Middle frontal gyrus (tissue), 1 donor: Measurements from ENCODE around the gene MBL2.

Experiments used
- DNase-seq: peaks from one replicate; pipeline ENCODE4 v3.0.0-alpha.2; 2015; ENCODE audit warnings: low spot score; ENCODE audit errors: extremely low spot score

The MBL2 gene

DNA sequence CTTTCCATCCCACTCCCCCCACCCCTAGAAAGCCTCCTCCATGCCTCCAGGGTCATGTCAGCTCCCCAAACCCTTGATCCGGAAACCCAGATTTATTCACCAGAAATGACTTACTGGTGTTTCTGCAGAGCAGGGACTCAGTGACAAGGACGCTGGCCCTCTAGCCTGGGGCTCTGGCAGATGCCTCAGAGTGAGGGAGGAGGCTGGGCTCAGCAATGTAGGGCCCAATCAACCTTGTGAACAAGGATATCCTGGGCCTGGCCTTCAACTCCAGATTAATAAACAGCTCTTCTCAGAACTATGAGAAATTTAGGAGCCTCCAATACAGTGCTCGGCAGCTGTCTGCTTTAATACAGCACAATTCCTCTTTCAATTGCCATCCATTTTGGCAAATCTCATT, at the start of gene MBL2:
Gene MBL2 (minus strand): TSS at position 162 of the 400 bp plus-strand sequence. CDS start 1,149 bp downstream, outside the sequence.
- DNase-seq: no peak

DNA sequence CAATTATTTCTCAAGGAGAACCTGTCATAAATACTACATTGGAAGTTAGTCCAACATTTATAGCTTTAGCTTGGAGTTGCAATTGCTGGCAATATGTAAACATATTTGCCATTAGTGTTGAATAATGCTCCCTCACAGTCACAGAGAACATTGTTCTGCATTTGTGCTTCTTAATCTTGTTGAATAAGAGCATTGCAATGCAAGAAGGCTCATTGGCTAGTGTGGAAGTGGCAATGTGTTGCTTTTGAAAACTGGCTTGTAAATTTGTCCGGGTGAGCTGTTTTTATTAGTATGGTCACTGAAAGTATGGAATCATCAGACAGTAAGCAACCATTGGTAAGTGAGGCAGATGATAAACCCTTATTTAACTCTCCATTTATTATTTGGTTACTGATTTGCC, 47.7 kb upstream of the MBL2 start:
- no peak for DNase-seq

DNA sequence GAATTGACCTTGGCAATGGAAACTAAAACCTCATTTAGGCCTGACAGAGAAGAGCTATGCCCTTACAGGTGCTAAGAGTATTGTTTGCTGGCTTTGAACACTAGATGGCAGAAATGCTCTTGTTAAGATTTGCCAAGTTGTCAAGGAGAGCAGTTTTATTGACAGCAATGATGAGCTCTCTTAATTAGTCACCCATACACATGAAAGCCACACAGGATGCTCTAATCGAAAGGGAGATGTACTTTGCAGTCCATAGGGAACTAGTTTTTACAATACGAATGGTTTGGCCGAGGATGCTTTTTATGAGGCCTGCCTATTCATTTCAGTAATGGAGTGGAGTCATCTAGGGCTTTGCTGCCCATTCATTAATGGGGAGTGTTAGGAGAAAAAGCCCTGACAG, 45.4 kb upstream of the MBL2 start:
- no peak for DNase-seq

DNA sequence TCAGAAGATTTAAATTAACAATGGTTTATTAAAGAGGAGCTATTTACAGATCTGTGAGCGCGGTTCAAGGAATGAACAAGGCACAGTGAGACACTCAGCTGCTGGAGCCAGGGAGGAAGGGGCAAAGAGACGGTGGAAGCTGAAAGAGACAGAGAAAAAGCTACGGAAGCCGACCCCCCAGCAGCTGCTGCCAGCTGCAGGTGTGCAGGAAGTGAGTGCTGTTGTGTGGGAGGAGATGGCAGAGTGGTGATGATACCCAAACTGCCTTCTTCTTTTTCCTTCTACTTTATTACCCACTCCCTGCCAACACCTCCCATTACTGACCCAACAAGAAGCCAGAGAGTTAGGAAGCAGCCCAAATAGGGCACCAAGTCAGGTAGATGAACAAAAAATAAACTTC, 41.9 kb upstream of the MBL2 start:
- DNase-seq: no peak

DNA sequence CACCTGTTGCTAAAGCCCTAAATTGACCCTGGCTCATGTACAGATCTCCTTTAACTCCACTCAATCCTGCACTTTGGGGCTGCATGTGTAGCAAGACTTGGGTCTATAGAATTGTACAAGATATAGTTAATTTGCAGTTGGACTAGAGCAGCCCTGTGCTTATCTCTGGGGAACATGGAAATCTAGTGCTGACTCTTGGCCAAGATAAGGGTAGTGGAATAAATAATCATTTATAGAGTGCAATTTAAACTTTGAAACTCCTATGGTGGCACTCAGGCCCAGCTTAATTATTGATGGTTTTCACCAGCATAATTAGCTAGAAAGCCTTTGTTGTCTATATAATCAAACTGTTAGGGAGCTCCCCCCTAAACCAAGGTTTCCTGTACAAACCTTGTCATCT, 39.2 kb upstream of the MBL2 start:
- no peak for DNase-seq

DNA sequence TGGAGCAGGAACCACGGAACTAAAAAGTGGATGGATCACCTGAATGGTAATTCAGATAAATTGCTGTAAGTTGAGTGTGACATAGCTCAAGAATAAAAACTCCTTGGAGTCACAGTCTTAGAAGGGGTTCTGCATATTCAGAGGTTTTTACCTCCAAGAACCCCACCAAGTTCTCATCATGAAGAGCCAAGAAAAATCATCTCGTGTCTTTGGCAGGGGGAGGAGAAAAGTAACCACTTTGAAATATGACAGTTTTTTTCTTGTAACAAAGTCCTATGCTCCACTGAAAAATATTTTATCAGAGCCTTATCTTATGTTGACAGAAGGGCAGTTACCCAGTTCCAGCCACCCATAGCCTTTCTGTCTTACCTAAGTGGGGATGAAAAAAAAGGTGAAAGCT, 38.2 kb upstream of the MBL2 start:
- no peak for DNase-seq

DNA sequence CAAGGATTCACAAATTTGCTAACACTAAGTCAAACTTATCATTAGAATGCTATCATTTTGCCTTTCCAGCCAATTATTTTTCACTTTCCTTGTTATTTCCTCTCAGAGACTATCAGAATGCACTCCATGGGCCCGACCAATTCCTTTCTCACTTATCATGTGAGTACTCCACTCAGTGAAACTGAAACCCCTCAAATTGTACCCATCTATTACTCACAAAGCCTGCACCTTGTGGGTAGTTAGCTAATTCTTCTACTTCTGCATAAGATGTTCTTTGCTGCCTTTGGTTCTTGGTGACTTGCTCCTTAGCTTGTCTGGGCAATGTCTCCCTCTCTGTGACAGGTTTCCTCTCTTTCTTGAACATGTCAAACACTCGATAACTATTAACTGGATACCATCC, 35.2 kb upstream of the MBL2 start:
- no peak for DNase-seq

DNA sequence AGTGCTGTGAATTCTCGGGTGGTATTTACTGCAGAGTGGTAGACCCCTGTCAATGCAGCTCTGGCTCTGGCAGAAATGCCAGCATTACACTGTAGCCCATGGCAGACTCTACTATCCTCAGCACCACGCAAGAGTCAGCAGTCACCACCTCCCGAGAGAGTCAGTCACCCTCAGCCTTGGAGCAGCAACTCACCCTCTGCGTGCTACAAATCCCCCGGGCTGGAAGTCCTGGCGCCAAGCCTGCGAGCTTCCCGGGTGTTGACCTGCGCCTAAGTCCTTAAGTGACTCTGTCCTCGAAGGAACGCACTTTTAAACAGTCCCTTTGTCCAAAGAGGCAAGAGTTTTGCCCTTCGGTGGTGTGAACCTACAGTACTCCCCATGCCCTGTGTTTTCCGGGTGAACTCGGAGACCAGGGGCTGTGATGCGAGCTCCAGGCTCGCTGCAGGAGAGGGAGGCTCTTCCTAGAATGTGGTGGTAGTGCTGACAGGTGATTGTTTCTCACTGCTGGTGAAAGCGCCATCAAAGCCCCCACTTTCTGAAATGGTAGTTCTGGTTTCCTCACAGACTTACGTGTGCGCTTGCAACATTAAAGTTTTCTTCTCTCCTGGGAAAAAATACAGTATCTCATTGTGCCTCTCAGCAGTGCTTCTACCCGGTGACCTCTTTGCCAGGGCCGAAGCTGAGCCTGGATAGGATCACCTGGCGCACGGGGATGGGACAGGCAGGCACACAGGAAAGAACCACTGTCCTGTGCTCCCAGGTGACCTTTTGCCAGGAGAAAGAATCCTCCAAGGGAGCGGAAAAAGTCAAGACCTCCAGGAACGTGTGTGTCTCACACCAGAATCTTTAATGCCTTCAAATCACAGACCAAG, 33.1 kb upstream of the MBL2 start:
- DNase-seq: no peak

DNA sequence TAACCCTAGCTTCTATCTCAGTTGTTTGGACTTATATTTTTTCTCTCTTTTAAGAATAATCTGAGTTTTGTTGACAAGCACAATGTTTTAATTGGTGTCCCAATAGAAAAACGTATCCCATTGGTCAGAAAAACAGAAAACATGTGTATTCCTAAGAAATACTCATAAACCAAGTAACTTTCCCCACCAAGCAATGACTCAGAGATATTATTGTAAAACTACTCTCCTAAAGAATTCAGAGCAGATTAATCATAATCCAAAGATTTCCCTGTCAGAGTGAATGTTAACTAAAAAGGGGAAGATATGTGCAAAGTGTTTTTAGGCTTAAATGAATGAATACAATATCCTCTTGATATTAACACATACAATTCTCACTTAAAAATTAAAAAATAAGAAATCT, 29.4 kb upstream of the MBL2 start:
- no peak for DNase-seq

DNA sequence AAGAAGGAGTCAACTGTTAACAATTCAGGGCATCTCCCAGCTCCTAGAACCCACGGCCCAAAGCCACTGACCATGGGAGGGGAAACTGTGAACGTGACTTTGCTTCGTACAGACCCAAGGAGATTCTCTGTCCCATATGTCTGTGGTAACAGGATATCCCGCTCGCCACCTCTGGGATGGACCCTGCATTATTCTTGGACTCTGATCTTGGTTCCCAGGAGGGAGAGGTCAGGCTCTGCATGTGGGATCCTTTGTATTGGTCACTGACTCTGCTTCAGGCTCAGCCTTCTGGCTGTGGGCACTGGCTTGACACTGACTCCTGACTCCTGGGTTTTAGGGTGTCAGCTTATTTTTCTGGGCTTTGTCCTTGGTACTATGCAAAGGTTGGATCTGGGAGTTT, 13.5 kb upstream of the MBL2 start:
- DNase-seq: no peak

DNA sequence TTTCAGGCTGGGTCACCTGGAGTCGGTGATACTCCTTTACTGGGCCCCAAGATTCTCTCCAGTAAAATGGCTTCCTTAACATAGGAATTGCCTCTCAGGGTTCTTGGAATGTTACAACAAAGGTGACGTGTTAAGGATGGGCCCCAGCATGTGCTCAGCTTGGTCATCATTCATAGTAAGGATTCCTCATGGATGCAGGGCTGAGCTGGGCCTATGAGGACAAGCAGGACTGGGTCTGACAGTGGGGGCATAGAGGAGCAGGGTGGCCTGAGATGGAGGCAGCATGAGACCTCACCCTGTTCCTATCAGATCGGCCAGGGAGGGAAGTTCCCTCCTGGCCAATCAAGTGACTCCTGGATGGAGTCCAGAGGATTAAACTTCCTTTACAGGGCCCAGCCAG, 12.8 kb upstream of the MBL2 start:
- no peak for DNase-seq

DNA sequence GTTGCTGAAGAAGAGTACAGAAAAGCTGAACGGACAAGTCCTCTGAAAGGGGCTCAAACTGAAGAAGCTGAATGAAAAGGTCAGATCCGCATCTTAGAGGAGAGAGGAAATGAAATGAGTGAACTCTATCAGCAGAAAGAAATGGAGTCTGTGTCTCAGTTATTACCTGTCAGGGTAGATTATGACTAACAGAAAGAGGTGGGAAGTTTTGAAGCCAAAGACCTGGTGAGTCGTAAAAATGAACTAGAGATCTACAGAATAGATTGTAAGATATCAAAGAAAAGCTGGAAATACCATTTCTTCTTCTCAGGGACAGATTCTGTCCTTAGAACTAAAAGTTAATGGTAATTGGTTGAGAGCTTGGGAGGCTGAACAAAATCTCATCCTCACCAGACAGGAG, 11.1 kb upstream of the MBL2 start:
- DNase-seq: no peak

DNA sequence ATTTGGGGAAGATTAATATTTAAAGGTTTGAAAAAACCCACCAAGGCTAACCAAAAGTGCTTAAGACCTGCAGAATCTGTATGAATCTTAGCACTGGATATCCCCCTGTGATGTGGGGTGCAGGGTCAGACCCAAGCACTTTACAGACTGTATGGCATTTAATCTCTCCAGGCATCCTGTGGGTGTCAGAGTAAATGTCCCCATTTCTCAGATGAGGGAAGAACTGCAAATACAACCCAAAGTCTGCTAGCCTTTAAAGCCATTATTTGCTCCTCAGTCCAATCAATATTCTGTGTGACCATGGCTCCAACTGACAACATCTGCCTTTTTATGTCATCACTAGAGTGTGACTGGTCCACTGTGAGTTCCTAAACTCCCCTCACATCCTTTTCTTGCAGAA, 10.0 kb upstream of the MBL2 start:
- DNase-seq: no peak

DNA sequence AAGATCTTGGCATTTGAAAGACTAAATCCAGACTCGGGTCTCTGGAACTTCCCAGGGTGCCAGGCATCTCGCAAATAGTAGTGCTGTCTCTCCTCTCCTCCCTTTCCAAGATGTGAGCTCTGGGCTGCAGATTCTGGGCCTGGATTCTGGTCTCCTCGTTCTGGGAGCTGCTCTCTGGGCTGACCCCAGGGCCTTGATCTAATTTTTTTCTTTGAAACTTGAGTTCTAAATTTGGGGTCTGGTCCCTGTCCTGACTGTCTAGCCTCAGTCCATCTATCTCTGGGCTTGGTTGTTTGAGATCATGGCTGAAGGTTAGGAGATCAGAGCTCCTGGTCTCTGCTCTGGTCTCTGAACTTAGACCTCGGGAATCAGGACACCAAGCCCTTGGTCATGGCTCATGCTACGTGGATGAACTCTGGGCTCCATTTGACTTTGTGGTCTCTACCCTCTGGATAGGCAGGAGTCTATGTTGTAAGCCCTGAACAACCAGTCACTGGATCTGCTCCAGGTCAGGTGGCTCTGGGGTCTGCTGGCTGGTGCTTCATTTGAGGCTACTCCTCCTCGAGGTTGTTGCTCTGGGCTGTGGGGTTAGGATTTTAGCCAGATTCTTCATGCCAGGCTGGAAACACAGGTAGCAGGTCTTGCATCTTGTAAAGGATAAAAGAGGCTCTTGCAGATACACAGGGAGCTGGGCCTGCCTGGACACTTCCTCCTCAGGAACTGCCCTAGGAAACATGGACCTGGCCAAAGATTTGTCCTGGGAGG, 8.0 kb upstream of the MBL2 start:
- DNase-seq: no peak

DNA sequence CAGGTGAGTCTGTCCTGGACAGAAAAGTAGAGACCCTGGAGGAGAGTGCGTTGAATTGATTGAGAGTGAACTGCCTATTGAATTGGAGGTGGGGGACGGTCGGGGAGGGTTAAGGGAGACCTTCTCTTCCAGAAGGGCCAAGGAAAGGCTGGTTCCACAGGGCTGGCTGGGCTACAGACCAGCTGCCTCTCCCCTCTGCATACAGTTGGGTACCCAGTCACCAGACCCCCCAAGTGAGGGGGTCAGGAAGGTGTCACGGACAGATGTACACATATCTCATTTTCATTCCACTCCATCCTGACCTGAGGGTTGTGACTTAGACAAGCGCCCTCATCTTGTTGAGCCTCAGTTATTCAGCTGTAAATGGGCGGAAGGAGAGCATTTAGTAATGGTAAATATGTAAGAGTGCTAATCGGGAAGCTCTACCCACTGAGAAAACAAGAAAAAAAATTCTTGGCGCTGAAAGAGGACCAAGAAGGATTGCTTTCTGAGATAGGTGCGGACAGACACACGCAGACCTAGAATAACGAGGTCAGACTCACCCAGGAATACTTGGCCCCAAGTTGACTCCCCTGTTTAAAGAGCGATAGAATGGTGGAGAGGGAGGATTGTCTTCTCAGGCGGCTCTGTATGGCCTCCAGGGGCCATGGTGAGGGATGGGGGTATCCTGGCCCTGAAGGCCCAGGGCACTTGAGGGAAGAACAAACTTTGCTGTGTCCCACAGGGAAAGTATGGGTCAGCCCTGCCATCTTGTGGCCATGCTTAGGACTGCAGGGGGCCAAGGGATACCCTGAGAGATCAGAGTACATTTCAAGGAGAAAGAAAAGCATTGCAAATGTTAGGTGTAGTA, 7.2 kb upstream of the MBL2 start:
- peak; percentile 6 for DNase-seq

DNA sequence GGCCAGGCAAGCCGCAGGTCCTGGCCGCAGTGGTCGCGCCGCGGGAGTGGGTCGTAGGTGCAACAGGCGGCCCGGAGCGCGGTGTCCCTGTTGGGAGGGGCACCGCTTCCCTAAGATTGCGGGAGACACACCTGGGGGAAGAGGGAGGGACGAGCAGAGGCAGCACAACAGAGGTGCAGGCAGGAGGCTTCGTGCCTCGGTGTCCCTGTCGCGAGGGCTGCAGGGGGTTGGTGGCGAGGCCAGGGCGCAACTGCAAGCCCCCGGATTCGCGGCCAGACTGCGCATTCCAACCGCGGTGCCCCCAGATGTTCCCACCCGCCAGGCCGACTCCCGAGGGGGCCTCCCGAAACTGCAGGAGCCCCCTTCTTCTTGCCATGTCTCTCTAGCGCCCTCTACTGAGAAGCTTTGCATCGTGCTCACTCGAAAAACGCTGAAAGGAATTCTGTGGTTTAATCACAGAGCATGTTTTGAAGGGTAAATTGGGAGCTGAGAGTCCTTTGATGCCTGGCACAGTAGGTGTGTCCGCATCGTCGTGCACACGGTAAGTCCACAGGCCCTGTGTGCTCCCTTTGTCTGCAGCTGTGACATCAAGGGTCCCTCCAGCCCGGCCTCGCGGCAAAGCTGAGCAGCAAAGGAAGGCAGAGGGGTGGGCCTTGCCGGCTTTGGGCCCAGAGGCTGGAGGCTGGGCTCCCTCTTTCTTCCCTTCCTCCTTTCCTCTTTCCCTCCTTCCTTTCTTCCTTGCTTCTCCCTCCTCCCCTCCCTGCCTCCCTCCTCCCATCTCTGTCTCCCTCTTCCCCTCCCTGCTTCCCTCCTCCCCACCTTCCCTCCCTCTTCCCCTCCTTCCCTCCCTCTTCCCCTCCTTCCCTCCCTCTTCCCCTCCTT, 6.2 kb upstream of the MBL2 start:
- no peak for DNase-seq

DNA sequence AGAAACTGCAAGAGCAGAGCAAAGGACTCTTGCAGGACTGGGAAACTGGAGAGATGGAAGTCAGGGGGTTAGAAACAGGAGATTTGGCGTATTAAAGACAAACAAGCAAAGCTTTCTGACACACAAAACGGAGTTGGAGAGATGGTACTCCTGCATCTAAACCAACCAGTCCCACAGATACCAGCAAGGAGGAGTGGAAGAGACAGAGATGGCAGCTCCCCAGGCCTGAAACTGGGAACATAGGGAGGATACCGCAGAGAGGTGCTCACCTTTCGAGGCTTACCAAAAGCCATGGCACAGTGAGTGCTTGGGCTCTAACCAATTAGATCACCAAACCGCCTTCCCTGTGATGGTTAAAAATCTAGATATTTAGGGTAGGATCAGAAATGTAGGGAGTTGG, 4.8 kb upstream of the MBL2 start:
- DNase-seq: no peak

DNA sequence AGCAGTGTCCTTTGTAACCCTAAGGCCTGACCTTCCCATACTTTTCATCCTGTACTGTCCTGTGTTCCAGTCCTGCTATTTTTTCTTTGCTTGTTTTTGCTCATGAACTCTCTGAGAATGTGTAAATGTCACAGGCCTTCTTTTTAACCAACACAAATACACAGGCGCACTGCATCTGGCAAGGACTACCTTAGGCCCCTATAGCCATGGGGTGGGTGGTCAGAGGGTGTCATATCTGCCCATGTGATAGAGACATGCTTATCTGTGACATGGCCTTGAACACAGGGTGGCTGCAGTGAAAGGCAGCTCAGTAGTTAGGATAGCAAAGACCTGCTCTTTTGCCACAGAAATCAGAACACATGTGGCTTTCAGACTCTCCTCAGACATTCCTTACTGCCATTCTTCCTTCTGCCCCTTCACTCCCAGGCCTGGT, 3.9 kb upstream of the MBL2 start:
- no peak for DNase-seq

DNA sequence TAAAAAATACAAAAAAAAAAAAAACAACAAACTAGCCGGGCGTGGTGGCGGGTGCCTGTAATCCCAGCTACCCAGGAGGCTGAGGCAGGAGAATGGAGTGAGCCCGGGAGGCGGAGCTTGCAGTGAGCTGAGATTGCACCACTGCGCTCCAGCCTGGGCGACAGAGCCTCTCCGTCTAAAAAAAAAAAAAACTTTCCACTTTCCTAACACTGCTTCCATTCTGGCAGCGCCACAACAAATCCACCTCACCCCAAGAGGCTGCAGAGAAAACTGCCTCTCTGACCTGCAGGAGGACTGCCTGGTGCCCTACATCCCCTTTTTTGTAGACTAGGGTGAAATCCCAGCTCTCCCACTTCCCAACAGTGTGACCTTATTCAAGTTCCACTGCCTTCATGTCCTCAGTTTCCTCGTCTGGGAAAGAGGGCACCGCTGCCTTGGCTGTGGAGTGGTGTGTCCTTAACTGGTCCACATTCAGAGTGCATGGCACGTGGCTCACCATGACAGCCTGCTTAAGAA, 2.6 kb upstream of the MBL2 start:
- DNase-seq: no peak

DNA sequence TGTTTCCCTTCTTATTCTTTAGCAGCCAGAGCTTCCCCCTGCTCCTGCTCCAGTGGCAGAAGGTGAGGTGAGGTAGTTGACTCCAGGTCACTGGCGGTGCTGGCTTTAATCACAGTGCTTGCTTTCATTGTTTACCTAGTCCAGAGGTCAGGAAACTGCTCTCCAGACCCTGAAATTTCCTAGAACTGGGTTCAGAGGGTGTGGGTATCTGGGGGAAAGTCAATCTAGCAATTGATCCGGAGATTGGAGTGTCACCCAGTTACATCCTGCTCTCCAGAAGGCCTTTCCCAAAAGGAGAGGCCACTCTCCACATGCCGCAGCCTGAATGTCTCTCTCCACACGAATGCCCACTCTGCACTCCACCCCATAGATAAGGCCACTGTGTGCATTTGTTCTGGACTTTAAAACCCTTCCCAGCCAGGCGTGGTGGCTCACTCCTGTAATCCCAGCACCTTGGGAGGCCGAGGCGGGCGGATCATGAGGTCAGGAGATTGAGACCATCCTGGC, 2.1 kb upstream of the MBL2 start:
- no peak for DNase-seq
